ENCODE data around the gene SLC26A9. TPM values are rescaled to one million over a fixed set of nuclear protein-coding genes. Genes with fewer than 3 reads are reported as not detected.

The SLC26A9 gene
- total and polyA plus RNA-seq, 2 of the 4 experiments (the other 2 are of a cell fraction) = not detected

DNA sequence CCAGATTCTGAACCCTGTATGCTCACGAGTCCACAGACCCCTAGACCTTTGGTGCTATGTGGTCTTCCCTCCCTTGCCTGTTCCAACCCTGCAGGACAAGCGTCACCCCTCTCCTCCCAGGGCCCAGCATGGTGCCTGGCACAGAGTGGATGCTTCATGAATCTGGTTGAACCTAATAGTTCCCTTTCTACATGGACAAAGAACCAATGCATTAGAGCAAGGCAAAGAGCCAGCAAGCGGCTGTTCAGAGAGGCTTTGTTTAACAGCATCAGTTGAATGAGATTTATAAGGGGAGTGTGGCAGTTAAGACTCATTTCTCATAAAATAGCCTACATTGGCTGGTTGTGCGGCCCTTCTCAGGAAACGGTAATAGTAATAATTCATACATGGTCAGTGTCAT, 14.9 kb downstream of the SLC26A9 start:
- BruUV-seq (replicated peaks) = no TSS peak
- Histone ChIP-seq H3K36me3 (ENCODE audit: control insufficient read depth, insufficient read depth, low read length) (no peaks in the 10 kb centered on the region), H3K14ac (replicated peaks; ENCODE audit: low read depth, low read length) (no peak overlapping the region), H3K27ac (ENCODE audit: insufficient read depth, low read length) (no peak overlapping the region), H2AK9ac (replicated peaks; ENCODE audit: low read depth, low read length, poor library complexity) (no peak overlapping the region), H3K18ac (ENCODE audit: low read depth, low read length) (no peak overlapping the region), H3K23ac (ENCODE audit: low read depth, low read length) (no peak overlapping the region), H3K4me1 (ENCODE audit: control insufficient read depth, insufficient read depth, low read length) (no peaks in the 10 kb centered on the region), H3K9me3 (ENCODE audit: control insufficient read depth, insufficient read depth, low read length) (no peaks in the 10 kb centered on the region), H3K9me1 (ENCODE audit: insufficient read depth, low read length) (peaks cover 2% of the 10 kb centered on the region; the same call in 1 of the 2 replicates), H3K79me1 (ENCODE audit: low read depth in 1 of 2, low read length in 2 of 2) (no peaks in the 10 kb centered on the region), H4K8ac (ENCODE audit: low read depth in 2 of 2, low read length in 2 of 2) (no peak overlapping the region), H4K5ac (ENCODE audit: low read depth, low read length) (no peak overlapping the region), H2BK120ac (ENCODE audit: low read depth, low read length) (no peak overlapping the region), H2BK20ac (ENCODE audit: low read depth, low read length) (no peak overlapping the region), H4K91ac (ENCODE audit: insufficient read depth, low read depth, low read length) (no peak overlapping the region), H3K56ac (ENCODE audit: extremely low read depth, insufficient read depth, low read length) (no peak overlapping the region), H3K9ac (ENCODE audit: low read depth, low read length) (no peak overlapping the region), H2AFZ (replicated peaks; ENCODE audit: low read length, poor library complexity) (no peak overlapping the region), H2BK5ac (ENCODE audit: low read depth, low read length, poor library complexity, severe bottlenecking) (no peak overlapping the region), H3K27me3 (ENCODE audit: control insufficient read depth, insufficient read depth, low read length) (peaks cover 43% of the 10 kb centered on the region), H3K4me2 (ENCODE audit: low read depth, low read length) (no peak overlapping the region), H3K4ac (ENCODE audit: low read depth, low read length) (no peak overlapping the region), H2AK5ac (ENCODE audit: low read depth, low read length) (no peak overlapping the region), H3K4me3 (ENCODE audit: insufficient read depth, low read depth, low read length) (no peak overlapping the region), H4K20me1 (ENCODE audit: insufficient read depth, low read length) (no peaks in the 10 kb centered on the region), H2BK15ac (ENCODE audit: low read depth, low read length) (no peak overlapping the region)
- 20% methylated on average over 1 of the region's 5 CpGs; no CpG with 5 or more reads in 1 of the 2 experiments for WGBS, 2 experiments (ENCODE audit: extremely low coverage in 2 of 2, insufficient read length in 1 of 2)
- DNase-seq = no peak
- dilution Hi-C loops (cut with HindIII; ENCODE audit: low sequenced_read_pairs, unreplicated experiment) = no loop called here
- POLR2A ChIA-PET (ENCODE audit: unreplicated experiment) = no interaction called here
- TF ChIP-seq SMC3 (IDR thresholded peaks at IDR 0.05; ENCODE audit: low read depth, low read length) = no peak
- CTCF ChIA-PET = no interaction called here
- no peak for ATAC-seq (ENCODE audit: low read depth)
- intact Hi-C loops (cut with micrococcal nuclease) = no loop called here
- in situ Hi-C loops (cut with MboI; ENCODE audit: low sequenced_read_pairs) = loop anchor here (5.0 kb wide), 2 partner anchors 39 to 174 kb away; no protein-coding TSS in a partner anchor
